A549 (cell line): Measurements from ENCODE around the gene ZDHHC22.

Experiments
- CTCF ChIP-seq: fragments of >200 bp; sonication (Bioruptor Twin); formaldehyde crosslinking; IDR thresholded peaks from 3 replicates; pipeline ENCODE4 v1.5.1; 2016
- E2F6 ChIP-seq: IDR thresholded peaks from 2 replicates; pipeline ENCODE4 v1.6.1; 2012; ENCODE audit warnings: low read depth, borderline replicate concordance
- EHMT2 ChIP-seq: fragments of 200-600 bp; sonication (generic); IDR thresholded peaks from 2 replicates; pipeline ENCODE4 v1.6.1; 2016; ENCODE audit warnings: antibody characterized with exemption, low read depth, mild to moderate bottlenecking, moderate library complexity
- MAX ChIP-seq: IDR thresholded peaks from 2 replicates; pipeline ENCODE4 v1.6.1; 2012
- POLR2A ChIP-seq: IDR thresholded peaks from 2 replicates; pipeline ENCODE4 v1.6.1; 2012; ENCODE audit warnings: mild to moderate bottlenecking, low read length

GRCh38 chr14:77092676-77093075 lies 48.9 kb downstream of the ZDHHC22 start:
- no peak for TF ChIP-seq CTCF
- TF ChIP-seq MAX, result no peak
- TF ChIP-seq POLR2A, result no peak
- TF ChIP-seq EHMT2, result no peak
- no peak for TF ChIP-seq E2F6
